ENCODE results near the gene BUB1B.
"Not testable (repeated sequence)": the region's sequence is repeated elsewhere in the genome, so short reads cannot be mapped to it uniquely, and the experiment has no call there.

BUB1B gene

DNA sequence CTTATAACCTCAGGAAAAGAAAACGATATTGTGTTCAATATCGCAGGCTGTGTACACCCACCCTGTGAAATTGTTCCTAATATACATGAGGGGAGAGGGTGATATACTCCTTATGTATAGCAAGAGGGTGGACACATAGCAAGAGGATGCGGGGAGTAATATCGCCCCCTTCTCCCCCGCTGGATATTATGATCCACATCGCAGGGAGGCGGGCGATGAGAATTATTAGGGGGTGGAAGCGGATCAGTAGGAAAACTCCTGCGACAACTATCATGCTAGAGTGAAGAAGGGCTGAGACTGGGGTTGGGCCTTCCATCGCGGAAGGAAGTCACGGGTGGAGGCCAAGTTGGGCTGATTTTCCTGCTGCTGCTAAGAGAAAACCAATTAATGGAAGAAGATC, 27.3 kb upstream of the BUB1B start:
- TF ChIP-seq, protein P1, sequence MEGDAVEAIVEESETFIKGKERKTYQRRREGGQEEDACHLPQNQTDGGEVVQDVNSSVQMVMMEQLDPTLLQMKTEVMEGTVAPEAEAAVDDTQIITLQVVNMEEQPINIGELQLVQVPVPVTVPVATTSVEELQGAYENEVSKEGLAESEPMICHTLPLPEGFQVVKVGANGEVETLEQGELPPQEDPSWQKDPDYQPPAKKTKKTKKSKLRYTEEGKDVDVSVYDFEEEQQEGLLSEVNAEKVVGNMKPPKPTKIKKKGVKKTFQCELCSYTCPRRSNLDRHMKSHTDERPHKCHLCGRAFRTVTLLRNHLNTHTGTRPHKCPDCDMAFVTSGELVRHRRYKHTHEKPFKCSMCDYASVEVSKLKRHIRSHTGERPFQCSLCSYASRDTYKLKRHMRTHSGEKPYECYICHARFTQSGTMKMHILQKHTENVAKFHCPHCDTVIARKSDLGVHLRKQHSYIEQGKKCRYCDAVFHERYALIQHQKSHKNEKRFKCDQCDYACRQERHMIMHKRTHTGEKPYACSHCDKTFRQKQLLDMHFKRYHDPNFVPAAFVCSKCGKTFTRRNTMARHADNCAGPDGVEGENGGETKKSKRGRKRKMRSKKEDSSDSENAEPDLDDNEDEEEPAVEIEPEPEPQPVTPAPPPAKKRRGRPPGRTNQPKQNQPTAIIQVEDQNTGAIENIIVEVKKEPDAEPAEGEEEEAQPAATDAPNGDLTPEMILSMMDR (conservative IDR thresholded peaks at IDR 0.05; ENCODE audit: low read depth, low read length) = no peak
- H3K4me2 ChIP-seq = no peak overlapping the region
- H3K79me2 ChIP-seq (ENCODE audit: insufficient read depth, low read depth) = no peaks in the 10 kb centered on the region
- H4K20me1 ChIP-seq (ENCODE audit: insufficient read depth) = no peaks in the 10 kb centered on the region
- H3K27me3 ChIP-seq (ENCODE audit: insufficient read depth, low read depth) = no peaks in the 10 kb centered on the region
- no peak overlapping the region for H2AFZ ChIP-seq (ENCODE audit: low read depth)
- H3K4me1 ChIP-seq (ENCODE audit: low read depth, poor library complexity, severe bottlenecking) = no peaks in the 10 kb centered on the region
- no peak overlapping the region for H3K4me3 ChIP-seq (IDR thresholded peaks at IDR 0.05; ENCODE audit: insufficient read depth, low read depth, low read length)
- H3K27ac ChIP-seq = no peak overlapping the region
- H3K36me3 ChIP-seq (ENCODE audit: insufficient read depth) = no peaks in the 10 kb centered on the region
- no peak overlapping the region for H3K9ac ChIP-seq

DNA sequence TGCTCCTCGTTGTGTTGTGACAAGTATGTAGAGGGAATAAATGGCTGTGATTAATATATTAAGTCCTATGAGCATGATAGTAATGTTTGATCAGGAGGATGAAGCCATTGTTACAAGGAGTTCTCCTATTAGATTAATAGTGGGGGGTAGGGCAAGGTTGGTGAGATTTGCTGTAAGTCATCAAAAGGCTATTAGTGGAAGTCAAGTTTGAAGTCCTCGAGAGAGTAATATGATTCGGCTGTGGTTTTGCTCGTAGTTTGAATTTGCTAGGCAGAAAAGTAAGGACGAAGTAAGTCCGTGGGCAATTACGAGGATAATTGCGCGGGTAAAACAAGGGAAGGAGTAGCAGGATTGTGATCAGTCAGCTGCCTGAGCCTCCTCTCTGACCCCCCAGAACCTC, 26.0 kb upstream of the BUB1B start:
- H3K79me2 ChIP-seq (ENCODE audit: insufficient read depth, low read depth) = no peaks in the 10 kb centered on the region
- H3K4me3 ChIP-seq (IDR thresholded peaks at IDR 0.05; ENCODE audit: insufficient read depth, low read depth, low read length) = no peak overlapping the region
- H3K27ac ChIP-seq = no peak overlapping the region
- no peaks in the 10 kb centered on the region for H3K36me3 ChIP-seq (ENCODE audit: insufficient read depth)
- H3K4me1 ChIP-seq (ENCODE audit: low read depth, poor library complexity, severe bottlenecking) = no peaks in the 10 kb centered on the region
- H3K4me2 ChIP-seq = no peak overlapping the region
- H4K20me1 ChIP-seq (ENCODE audit: insufficient read depth) = no peaks in the 10 kb centered on the region
- H2AFZ ChIP-seq (ENCODE audit: low read depth) = no peak overlapping the region
- H3K9ac ChIP-seq = no peak overlapping the region
- TF ChIP-seq, protein P1 (conservative IDR thresholded peaks at IDR 0.05; ENCODE audit: low read depth, low read length) = no peak
- no peaks in the 10 kb centered on the region for H3K27me3 ChIP-seq (ENCODE audit: insufficient read depth, low read depth)

DNA sequence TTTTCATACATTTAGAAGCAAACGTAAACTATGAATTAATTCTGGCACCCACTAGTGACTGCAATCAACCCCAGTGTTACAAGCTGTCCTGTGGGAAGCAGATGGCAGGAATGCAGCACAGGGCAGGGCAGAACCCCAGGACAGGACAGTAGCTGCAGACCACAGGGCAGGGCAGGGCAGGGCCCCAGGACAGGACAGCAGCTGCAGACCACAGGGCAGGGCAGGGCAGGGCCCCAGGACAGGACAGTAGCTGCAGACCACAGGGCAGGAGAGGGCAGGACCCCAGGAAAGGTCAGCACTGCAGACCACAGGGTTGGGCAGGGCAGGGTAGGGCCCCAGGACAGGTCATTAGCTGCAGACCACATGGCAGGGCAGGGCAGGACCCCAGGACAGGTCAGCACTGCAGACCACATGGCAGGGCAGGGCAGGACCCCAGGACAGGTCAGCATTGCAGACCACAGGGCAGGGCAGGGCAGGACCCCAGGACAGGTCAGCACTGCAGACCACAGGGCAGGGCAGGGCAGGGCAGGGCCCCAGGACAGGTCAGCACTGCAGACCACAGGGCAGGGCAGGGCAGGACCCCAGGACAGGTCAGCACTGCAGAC, 24.9 kb upstream of the BUB1B start:
- H3K4me2 ChIP-seq; H2AFZ ChIP-seq (ENCODE audit: low read depth): not testable (repeated sequence)

DNA sequence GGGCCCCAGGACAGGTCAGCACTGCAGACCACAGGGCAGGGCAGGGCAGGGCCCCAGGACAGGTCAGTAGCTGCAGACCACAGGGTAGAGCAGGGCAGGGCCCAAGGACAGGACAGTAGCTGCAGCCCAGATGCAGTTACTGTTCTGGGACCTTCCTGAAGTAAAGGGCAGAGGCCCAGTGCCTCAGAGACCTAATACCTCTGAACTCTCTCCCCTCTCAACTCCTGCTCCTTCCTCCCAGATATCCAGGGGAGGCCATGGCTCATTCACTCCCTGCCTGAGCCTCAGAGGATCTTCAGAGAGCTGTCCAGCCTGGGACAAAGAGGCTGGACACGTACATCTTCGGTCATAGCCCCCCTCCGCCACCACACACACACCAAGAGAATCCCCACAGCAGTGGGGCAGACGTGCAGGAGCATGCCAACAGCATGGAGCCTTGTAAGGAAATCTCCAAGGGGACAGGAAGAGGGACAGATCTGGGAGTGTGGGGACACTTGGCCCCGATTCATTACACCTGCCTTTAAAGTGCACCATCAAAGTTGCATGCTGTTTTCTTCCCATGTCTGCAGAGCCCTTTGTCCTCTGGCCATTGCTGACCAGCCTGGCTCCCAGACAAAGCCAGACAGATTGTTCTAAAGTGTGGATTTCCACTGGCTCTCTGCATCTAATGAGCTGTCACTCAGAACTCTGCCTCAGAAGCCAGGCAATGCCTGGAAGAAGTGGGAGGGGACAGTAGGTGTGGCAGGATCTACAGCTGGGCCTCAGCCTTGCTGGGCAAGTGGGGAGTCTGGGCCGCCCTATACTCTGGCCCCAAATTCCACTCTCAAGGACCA, 24.2 kb upstream of the BUB1B start:
- Histone ChIP-seq H2AFZ (ENCODE audit: low read depth) (no peak overlapping the region), H3K4me1 (ENCODE audit: low read depth, poor library complexity, severe bottlenecking) (no peaks in the 10 kb centered on the region), H3K27ac (no peak overlapping the region), H4K20me1 (ENCODE audit: insufficient read depth) (no peaks in the 10 kb centered on the region), H3K27me3 (ENCODE audit: insufficient read depth, low read depth) (no peaks in the 10 kb centered on the region), H3K4me2 (no peak overlapping the region), H3K79me2 (ENCODE audit: insufficient read depth, low read depth) (no peaks in the 10 kb centered on the region), H3K36me3 (ENCODE audit: insufficient read depth) (no peaks in the 10 kb centered on the region), H3K4me3 (IDR thresholded peaks at IDR 0.05; ENCODE audit: insufficient read depth, low read depth, low read length) (no peak overlapping the region), H3K9ac (no peak overlapping the region)
- TF ChIP-seq, protein P1 (conservative IDR thresholded peaks at IDR 0.05; ENCODE audit: low read depth, low read length) = no peak

More for the DNA sequence above, 24.9 kb upstream of the BUB1B start:
- H3K4me1 ChIP-seq (ENCODE audit: low read depth, poor library complexity, severe bottlenecking); H3K27me3 ChIP-seq (ENCODE audit: insufficient read depth, low read depth); H4K20me1 ChIP-seq (ENCODE audit: insufficient read depth); H3K79me2 ChIP-seq (ENCODE audit: insufficient read depth, low read depth); H3K36me3 ChIP-seq (ENCODE audit: insufficient read depth); H3K9ac ChIP-seq; H3K27ac ChIP-seq; H3K4me3 ChIP-seq (IDR thresholded peaks at IDR 0.05; ENCODE audit: insufficient read depth, low read depth, low read length): not testable (repeated sequence)

Measured in KMS-11 (cell line).